GM19025 (cell line): ENCODE results near the gene HTR3C.
A peak's percentile ranks its signal among the peaks of the same experiment; 100 is the strongest.
"Not testable (repeated sequence)": the region's sequence is repeated elsewhere in the genome, so short reads cannot be mapped to it uniquely, and the experiment has no call there.

ENCODE experiments used
- ATAC-seq: cut with Tn5 transposase; IDR thresholded peaks from one replicate; pipeline ENCODE4 v1.9.1; 2021; ENCODE audit warnings: mild to moderate bottlenecking, low read depth, moderate library complexity; ENCODE audit not compliant: unreplicated experiment

The HTR3C gene, protein sequence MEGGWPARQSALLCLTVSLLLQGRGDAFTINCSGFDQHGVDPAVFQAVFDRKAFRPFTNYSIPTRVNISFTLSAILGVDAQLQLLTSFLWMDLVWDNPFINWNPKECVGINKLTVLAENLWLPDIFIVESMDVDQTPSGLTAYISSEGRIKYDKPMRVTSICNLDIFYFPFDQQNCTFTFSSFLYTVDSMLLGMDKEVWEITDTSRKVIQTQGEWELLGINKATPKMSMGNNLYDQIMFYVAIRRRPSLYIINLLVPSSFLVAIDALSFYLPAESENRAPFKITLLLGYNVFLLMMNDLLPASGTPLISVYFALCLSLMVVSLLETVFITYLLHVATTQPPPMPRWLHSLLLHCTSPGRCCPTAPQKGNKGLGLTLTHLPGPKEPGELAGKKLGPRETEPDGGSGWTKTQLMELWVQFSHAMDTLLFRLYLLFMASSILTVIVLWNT

DNA sequence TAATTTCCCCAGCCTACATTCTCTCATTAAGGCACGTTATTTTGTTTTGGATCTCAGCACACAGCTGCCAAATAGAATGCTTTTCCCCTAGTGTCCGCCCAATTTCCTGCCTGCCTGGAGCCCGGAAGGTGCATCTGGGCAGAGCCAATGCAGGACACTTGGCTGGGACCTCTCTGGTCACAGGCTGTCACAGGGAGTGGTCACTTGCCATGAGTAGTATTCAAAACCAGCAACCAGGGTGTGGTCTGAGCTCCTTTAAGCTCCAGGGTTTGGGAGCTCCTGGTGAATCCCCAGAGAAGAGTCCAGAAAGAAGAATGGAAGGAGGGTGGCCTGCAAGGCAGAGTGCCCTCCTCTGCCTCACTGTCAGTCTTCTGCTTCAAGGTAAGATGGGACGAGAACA is at the start of gene HTR3C:
Gene HTR3C (plus strand): TSS at position 281 of the 400 bp plus-strand sequence. CDS start 34 bp downstream, at position 315.
- no peak for ATAC-seq

DNA sequence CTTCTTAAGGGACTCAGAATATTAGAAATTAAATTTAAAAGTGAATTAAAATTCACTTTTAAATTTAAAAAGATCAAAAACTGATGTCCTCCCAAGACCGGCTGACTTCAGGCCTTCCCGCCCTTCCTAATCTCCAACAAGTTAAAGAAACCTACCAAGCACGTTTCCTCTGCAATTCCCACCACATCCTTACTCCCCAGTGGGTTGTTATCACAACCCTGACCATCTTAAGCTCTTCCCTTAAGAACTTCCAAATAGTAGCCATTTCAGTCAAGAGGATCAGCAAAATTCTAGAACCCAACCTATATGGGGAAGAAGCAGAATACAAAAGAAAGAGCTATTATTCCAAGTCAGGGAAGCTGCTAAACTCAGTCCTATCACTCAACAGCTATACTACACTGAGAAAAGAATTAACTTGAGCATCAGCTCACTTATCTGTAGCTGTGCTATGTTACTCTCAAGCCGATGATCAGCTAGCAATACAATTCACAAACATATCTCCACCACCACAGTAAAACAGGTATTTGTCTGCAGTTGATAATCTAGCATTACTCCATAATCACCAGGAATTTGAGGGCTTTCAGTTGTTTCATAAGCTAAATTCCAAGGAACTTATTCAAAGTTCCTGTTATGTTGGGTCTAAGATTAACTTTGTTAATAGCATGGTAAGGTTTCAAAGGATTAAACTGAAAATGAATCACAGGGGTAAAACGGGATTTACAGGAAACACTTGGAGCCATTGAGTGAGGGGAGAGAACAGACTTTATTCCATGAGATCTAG is 49.5 kb upstream of the HTR3C start:
- no peak for ATAC-seq

DNA sequence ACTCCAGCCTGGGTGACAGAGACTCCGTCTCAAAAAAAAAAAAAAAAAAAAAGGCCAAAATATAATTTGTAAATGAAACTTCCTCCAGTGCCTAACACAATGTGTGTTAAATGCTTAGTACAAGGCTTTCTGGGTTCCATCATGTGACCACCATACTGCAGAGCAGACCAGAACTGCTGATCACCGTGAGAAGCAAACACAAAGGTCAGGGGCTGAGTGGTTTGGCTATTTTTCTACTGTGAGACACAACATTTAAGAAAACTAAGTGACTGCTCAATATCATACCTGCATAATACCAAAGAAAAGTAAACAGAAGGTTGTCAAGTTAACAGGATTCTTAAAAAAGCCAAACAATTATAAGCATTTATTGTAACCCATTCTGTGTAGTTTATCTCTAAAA is 48.4 kb upstream of the HTR3C start:
- no peak for ATAC-seq

DNA sequence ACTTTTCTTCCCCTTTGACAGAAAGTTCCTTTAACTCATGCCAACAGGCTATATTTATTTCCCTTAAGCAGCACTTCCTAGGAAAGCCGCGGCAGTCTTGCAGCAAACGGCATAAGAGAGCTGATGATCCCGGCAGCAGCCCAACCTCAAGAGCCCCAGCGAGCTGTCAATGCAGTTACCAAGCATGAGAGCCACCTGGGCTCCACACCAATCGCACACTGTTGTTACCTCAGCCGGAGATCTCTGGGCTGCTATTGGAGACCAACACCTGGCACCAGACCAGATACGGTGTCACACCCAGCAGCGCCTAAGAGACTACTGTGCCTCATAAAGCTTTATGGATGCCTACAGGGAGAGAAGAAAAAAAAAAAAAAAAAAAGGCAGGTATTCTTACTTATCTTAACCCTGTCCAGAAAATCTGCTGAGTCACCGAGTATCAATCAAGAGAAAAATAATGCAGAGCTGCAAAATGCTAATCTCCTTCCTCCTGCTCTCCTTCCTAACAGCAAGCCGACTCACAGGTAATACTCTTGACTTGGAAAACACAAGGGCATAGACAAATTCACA is 46.8 kb upstream of the HTR3C start:
- no peak for ATAC-seq

DNA sequence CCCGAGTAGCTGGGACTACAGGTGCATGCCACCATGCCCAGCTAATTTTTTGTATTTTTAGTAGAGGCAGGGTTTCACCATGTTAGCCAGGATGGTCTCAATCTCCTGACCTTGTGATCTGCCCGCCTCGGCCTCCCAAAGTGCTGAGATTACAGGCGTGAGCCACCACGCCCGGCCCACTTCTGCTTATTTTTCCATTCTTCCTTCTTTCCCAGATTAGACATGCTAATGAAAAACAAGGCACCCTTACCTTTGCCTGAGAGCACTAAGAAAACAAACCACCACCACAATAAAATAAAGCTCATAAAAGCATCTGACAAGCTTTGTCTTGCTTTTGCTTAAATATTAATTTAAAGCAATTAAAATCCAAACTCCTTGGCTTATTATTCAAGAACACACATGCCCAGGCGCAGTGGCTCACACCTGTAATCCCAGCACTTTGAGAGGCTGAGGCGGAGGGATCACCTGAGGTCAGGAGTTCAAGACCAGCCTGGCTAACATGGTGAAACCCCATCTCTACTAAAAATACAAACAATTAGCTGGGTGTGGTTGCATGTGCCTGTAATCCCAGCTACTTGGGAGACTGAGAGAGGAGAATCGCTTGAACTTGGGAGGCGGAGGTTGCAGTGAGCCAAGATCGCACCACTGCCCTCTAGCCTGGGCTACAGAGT is 45.6 kb upstream of the HTR3C start:
- ATAC-seq, result not testable (repeated sequence)

DNA sequence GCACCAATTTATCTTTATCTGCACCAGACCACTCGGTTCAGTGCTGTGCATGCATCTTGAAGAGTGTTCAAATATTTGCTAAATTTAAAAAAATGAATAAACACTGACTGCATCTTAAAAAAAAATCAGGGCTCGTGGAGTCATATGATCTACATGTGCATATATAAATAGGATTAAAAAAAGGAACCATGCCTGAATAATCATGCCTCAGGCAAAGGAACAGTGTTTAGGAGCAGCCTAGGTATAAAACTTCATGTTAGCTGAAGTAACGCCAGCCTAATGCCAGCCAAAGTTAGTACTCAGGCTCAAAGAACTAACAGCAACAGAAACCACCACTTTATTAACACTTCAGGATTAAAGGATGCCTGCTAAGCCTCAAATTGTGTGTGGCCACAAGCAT is 44.7 kb upstream of the HTR3C start:
- ATAC-seq, result no peak

DNA sequence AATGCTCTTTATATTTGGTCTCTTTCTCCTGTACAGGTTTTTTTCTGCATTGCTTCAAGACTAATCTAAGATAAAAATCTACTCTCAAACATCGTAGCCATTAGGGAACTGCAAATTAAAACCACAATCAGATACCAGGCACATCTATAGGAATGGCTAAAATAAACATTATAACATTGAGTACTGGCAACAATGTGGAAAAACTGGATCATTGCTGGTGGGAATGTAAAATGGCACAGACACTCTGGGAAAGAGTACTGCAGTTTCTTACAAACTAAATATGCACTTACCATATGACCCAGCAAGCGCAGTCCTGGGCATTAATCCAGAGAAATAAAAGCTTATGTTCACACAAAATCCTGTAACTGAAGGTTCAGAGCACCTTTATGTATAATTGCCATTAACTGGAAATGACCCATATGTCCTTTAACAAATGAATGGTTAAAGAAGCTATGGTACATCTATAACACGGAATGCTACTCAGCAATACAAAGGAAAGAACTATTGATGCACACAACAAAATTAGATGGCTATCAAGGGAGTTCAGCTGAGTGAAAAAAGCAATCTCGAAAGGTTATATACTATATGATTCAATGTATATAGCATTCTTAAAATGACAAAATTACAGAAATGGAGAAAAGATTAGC is 41.5 kb upstream of the HTR3C start:
- no peak for ATAC-seq

DNA sequence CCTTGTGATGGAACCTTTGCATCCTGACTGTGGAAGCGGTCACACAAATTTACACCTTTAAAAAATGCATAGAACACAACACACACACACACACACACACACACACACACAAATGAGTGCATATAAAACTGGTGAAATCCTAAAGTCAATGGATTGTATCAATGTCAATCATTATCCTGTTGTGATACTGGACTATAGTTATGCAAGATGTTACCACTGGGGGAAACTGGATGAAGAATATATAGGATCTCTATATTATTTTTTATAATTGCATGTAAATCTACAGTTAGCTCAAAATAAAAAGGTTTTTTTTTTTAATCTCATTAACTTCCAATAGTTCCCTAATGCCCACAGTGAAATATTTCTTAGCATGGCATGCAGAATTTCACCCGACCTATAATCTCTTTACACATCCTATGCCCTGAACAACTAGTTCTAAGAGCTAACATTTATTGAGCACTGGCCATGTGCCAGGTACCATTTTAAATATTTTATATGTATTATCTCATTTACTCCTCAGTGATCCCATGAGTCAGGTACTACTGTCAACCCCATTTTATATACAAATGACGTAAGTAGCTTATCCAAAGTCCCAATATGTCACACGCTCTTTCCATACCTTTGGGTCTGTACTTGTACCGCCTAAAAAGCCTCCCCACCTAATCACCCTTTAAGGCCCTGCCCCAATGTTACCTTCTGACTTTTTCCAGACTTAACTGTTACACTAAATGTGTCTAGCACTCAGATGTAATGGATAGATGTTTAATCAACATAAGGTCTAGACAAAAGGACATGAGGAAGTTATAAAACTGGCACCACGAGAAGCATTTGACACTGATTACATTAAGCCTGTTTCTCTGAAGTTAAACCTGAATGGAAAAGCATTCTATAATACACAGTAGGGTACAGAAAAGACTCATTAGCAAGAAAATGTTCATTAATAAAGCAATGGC is 40.6 kb upstream of the HTR3C start:
- ATAC-seq, result no peak

DNA sequence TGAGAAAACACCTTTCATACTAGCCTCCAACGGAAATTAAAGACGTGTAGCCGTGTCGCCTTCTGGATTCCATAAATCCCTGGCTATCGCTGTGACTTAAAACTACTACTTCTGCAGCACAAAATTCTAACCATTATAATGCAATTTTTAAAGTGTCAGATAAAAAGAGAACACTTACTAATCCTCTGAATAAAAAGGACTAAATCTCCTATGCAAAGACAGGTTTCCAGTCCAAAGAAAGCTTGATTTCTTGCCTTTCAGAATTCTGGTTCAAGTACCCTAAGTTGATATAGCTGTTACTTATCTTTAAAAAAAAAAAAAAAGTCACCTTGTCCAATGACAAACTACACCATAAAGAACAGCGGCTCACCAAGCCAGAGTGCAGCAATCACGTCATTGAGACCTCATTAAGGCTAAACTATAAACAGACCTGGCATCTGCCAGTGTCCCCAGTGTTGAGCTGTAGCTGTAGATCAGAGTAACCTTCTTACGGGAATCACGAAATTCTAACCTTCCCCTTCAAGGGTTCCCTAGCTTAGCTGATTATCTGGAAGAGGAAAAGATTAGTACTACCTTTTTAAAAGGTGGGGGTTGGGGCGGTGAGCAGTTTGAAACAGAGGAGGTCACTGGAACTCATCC is 37.3 kb upstream of the HTR3C start:
- ATAC-seq, result no peak

DNA sequence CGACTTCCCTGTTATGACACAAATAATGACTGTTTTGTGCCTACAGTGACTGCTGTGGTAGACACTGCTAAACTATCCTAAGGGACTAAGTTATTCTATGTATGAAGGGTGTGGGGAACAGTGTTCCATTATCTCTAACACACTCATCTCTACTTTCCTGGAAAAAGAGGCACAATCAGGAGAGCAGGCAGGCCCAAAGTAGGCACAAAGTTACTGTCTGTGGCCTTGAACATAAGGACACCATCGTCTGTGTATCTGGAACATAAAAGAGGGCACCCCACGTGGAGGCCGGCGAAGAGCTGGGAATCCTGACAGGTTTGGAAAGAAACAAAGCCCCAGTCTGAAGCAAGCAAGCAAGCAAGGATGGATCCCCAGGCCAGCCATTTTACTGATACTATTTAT is 36.7 kb upstream of the HTR3C start:
- ATAC-seq, result no peak

DNA sequence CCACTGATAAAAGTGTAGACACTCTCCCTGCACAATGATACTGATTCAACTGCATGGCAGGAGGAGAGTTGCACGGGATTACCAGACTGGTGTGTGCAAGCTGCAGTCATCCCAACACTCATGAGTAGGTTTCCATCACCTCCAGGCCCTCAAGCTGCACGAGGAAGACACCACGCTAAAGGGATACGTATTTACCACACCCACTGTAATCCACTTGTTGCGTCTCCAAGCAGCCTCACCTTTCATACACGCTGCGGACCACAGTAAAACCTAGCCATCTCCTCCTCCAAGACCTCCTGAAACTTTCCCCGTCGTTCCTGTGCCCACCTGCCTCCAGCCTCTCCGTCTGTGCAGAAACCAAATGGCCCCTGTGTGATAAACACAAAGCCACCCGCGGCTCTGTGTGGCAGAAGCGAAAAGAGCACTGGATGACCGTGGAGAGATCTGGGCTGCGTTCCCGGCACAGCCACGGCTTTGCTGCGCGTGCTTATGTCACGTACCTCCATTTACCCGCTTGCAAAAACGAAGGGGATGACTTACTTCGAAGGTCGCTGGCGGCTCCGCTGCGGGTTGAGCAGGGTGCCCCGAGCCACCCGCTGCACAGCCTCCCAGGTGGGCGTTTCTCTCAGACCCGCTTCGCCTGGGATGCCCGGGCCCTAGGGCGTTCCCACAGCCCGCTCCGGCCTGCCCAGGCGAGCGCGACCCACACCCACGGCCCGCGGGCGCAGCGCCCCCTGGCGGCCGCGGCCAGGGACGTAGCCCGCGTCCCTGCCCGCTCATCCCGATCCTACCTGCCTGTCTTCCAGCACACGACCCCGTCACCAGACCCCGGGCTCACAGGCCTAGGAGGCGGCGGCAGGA is 35.8 kb upstream of the HTR3C start:
- ATAC-seq, result peak; percentile 68

DNA sequence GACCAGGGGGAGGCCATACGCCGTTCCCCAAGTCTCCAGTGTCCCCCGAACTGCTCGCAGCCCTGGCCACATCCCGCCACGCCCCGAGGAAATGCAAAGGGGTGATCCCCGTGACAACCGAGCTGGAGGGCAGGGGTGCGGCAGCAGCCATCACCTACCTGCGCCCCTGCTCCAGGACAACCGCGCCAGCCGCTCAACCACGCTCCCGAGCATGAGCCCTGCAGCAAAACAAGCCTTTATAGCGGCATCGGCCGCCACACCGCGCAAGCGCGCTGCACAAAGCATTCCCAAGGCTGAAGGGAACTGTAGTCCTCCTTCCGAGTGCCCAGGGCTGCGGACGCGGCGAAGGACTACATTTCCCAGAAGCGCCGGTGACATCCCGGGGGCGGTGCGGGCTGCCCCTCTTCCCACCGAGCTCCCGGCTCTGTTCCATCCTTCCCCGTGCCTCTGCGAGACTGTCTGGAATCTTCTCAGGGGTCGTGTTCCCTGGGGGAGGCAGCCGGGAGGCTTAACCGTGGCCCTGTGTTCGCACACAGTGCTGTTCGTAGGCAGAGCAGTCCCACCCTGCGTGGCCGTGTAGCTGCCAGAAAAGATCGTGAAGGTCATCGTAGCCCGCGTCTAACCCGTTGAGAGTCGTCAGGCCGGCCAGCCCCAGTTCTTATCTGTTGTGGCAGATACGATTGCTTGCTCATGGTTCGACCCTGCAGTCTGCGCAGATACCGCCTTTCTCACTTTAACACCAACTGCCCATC is 35.0 kb upstream of the HTR3C start, which contains the start of gene ABCC5:
Gene ABCC5 (minus strand): TSS at position 213 of the 752 bp plus-strand sequence. CDS start 3,492 bp downstream, outside the sequence.
- ATAC-seq, result peak; percentile 97

DNA sequence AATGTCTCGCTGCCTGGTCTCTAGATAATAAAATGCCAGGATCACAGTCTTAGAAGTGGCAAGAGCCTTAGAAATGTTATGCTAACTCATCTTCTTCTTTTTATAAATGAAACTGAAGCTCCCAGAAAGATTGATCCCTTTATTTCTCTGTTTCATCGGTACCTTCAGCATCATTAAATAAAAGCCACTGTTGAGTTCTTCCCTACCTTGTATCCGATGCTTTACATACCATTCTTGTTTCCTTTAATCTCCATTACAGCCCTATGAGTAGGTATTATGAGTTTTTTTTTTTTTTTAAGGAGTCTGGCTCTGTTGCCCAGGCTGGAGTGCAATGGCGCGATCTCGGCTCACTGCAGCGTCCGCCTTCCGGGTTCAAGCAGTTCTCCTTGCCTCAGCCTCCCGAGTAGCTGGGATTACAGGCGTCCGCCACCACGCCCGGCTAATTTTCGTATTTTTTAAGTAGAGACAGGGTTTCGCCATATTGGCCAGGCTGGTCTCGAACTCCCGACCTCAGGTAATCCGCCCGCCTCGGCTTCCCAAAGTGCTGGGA is 34.3 kb upstream of the HTR3C start:
- ATAC-seq, result no peak

DNA sequence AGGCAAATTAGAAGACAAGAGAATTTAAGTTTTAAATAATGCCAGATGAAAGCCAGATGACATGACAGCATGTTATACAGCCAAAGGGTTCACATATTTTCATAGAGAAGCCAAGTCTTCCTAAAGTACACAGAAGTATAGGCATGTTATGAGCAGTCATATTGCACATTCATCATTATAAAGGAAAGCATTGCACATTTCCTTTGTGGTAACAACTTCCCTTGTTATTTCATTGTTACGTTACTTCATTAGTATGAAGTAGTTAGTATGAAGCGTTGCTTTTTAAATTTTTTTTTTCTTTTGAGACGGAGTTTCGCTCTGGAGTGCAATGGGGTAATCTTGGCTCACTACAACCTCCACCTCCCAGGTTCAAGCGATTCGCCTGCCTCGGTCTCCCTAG is 30.5 kb upstream of the HTR3C start:
- ATAC-seq, result no peak

DNA sequence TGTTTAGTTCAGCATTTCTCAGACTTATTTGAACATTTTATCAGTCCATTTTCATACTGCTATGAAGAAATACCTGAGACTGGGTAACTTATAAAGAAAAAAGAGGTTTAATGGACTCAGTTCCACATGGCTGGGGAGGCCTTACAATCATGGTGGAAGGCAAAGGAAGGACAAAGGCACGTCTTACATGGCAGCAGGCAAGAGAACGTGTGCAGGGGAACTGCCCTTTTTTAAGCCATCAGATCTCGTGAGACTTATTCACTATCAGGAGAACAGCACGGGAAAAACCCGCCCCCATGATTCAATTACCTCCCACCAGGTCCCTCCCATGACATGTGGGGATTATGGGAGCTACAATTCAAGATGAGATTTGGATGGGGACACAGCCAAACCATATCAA is 27.6 kb upstream of the HTR3C start:
- ATAC-seq, result not testable (repeated sequence)

DNA sequence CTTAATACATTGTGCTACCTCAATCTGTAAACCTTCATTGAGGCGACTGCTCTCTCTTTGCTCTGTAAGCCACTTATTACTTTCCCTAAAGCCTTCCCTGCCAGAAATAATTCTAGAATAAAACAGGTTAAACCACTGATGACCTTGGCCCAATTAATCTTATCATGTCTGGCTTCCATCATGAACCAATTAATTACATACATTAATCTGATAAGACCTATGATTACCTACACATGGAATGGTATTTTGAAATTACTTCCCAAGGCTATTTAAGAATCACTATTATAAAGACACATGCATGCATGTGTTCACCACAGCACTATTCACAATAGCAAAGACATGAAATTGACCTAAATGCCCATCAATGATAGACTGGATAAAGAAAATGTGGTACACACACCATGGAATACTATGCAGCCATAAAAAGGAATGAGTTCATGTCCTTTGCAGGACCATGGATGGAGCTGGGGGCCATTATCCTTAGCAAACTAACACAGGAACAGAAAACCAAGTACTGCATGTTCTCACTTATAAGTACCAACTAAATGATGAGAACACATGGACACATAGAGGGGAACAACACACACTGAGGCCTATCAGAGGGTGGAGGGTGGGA is 24.5 kb upstream of the HTR3C start:
- not testable (repeated sequence) for ATAC-seq
